Measurements from ENCODE around the gene ANAPC16. TPM values are rescaled to one million over a fixed set of nuclear protein-coding genes. Genes with fewer than 3 reads are reported as not detected.
A peak's percentile ranks its signal among the peaks of the same experiment; 100 is the strongest.

The ANAPC16 gene
- total RNA-seq: 10 to 100 TPM; 57.0 to 83.2 (median 69.3) TPM

GRCh38 chr10:72215611-72216549 lies at the start of gene ANAPC16, which contains the start of gene ASCC1:
TSS of gene ANAPC16 (plus strand) at chr10:72216012. CDS start at chr10:72223915, 7,903 bp downstream.
TSS of gene ASCC1 (minus strand) at chr10:72216276. CDS start at chr10:72213298, 2,978 bp downstream.
- peaks cover 45% of the 10 kb centered on the region for H3K4me1 ChIP-seq
- peak within 1 kb of the TSS; percentile 98 for H3K27ac ChIP-seq
- H3K4me3 ChIP-seq: peak within 1 kb of the TSS; percentile 75
- TF ChIP-seq CTCF (IDR thresholded peaks at IDR 0.05) (no peak), EP300 (IDR thresholded peaks at IDR 0.05) (no peak), POLR2AphosphoS5 (IDR thresholded peaks at IDR 0.05) (peak; percentile 66 to 90 (median 89)), POLR2A (IDR thresholded peaks at IDR 0.05) (peak; percentile 72 to 93)
- WGBS: 0% methylated on average over 53 of the region's 64 CpGs
- no peaks in the 10 kb centered on the region for H3K27me3 ChIP-seq
- DNase-seq (ENCODE audit: low spot score in 2 of 2): peak; percentile 92 to 94
- peaks cover 23% of the 10 kb centered on the region for H3K36me3 ChIP-seq
- H3K9me3 ChIP-seq: no peaks in the 10 kb centered on the region

- DNase-seq (ENCODE audit: low spot score in 2 of 2): no peak
- H3K4me1 ChIP-seq: peaks cover 4% of the 10 kb centered on the region
- H3K27me3 ChIP-seq: no peaks in the 10 kb centered on the region
- H3K36me3 ChIP-seq: peaks cover 8% of the 10 kb centered on the region
- 92% methylated on average over 3 of the region's 3 CpGs for WGBS
- H3K27ac ChIP-seq: no peak overlapping the region
- TF ChIP-seq CTCF (IDR thresholded peaks at IDR 0.05): no peak
- TF ChIP-seq POLR2A (IDR thresholded peaks at IDR 0.05): no peak
- TF ChIP-seq EP300 (IDR thresholded peaks at IDR 0.05): no peak
- TF ChIP-seq POLR2AphosphoS5 (IDR thresholded peaks at IDR 0.05): no peak
- H3K4me3 ChIP-seq: no peak overlapping the region
- no peaks in the 10 kb centered on the region for H3K9me3 ChIP-seq
These were observed 48.7 kb upstream of the ANAPC16 start for GRCh38 chr10:72167118-72167517.

- no peak overlapping the region for H3K4me3 ChIP-seq
- no peaks in the 10 kb centered on the region for H3K9me3 ChIP-seq
- no peak for DNase-seq (ENCODE audit: low spot score in 2 of 2)
- WGBS: 72% methylated on average over 4 of the region's 4 CpGs
- TF ChIP-seq POLR2AphosphoS5 (IDR thresholded peaks at IDR 0.05) (no peak), EP300 (IDR thresholded peaks at IDR 0.05) (no peak), POLR2A (IDR thresholded peaks at IDR 0.05) (no peak), CTCF (IDR thresholded peaks at IDR 0.05) (no peak)
- no peaks in the 10 kb centered on the region for H3K27me3 ChIP-seq
- peaks cover 4% of the 10 kb centered on the region for H3K4me1 ChIP-seq
- H3K27ac ChIP-seq: no peak overlapping the region
- H3K36me3 ChIP-seq: peaks cover 8% of the 10 kb centered on the region
These were observed 45.5 kb upstream of the ANAPC16 start for GRCh38 chr10:72170263-72170662.

GRCh38 chr10:72170733-72171132 lies 45.1 kb upstream of the ANAPC16 start:
- WGBS: 89% methylated on average over 4 of the region's 4 CpGs
- Histone ChIP-seq H3K36me3 (peaks cover 8% of the 10 kb centered on the region), H3K9me3 (no peaks in the 10 kb centered on the region), H3K4me1 (peaks cover 4% of the 10 kb centered on the region), H3K27ac (no peak overlapping the region), H3K27me3 (no peaks in the 10 kb centered on the region), H3K4me3 (no peak overlapping the region)
- no peak for DNase-seq (ENCODE audit: low spot score in 2 of 2)
- no peak for TF ChIP-seq EP300 (IDR thresholded peaks at IDR 0.05)
- no peak for TF ChIP-seq POLR2AphosphoS5 (IDR thresholded peaks at IDR 0.05)
- TF ChIP-seq CTCF (IDR thresholded peaks at IDR 0.05): no peak
- no peak for TF ChIP-seq POLR2A (IDR thresholded peaks at IDR 0.05)

GRCh38 chr10:72171175-72171630 lies 44.6 kb upstream of the ANAPC16 start:
- 54% methylated on average over 7 of the region's 7 CpGs for WGBS
- Histone ChIP-seq H3K4me3 (no peak overlapping the region), H3K4me1 (peaks cover 4% of the 10 kb centered on the region), H3K9me3 (no peaks in the 10 kb centered on the region), H3K27ac (no peak overlapping the region), H3K27me3 (no peaks in the 10 kb centered on the region), H3K36me3 (peaks cover 8% of the 10 kb centered on the region)
- no peak for DNase-seq (ENCODE audit: low spot score in 2 of 2)
- TF ChIP-seq POLR2A (IDR thresholded peaks at IDR 0.05) (no peak), CTCF (IDR thresholded peaks at IDR 0.05) (no peak), POLR2AphosphoS5 (IDR thresholded peaks at IDR 0.05) (no peak), EP300 (IDR thresholded peaks at IDR 0.05) (no peak)
